MV-4-11 (cell line): ENCODE data around the gene CYP4F12.

ENCODE experiments used
- DNase-seq: peaks from one replicate; lab custom pipeline; 2025; lab: John Stamatoyannopoulos, UW

The CYP4F12 gene

GRCh38 chr19:15672580-15673175, at the start of gene CYP4F12:
CYP4F12 (plus strand) TSS chr19:15673087; CDS start chr19:15673530, 443 bp downstream.
- DNase-seq: no peak

- DNase-seq: peak; percentile 12
Observed at GRCh38 chr19:15623711-15624318, 49.1 kb upstream of the CYP4F12 start.

GRCh38 chr19:15628236-15629002, 44.5 kb upstream of the CYP4F12 start:
- no peak for DNase-seq

- peak; percentile 50 for DNase-seq
Observed at GRCh38 chr19:15629003-15629880, 43.6 kb upstream of the CYP4F12 start.

GRCh38 chr19:15631817-15632216, 41.1 kb upstream of the CYP4F12 start:
- DNase-seq: peak; percentile 38

- peak; percentile 90 for DNase-seq
Observed at GRCh38 chr19:15633082-15633835, 39.6 kb upstream of the CYP4F12 start.

- no peak for DNase-seq
Observed at GRCh38 chr19:15634105-15634504, 38.8 kb upstream of the CYP4F12 start.

- DNase-seq: no peak
Observed at GRCh38 chr19:15635016-15635805, 37.7 kb upstream of the CYP4F12 start.

GRCh38 chr19:15636026-15636425, 36.9 kb upstream of the CYP4F12 start:
- no peak for DNase-seq

- no peak for DNase-seq
Observed at GRCh38 chr19:15639596-15639995, 33.3 kb upstream of the CYP4F12 start.

GRCh38 chr19:15640294-15640903, 32.5 kb upstream of the CYP4F12 start, which contains the start of gene CYP4F3:
CYP4F3 (plus strand) TSS chr19:15640897; CDS start chr19:15641416, 519 bp downstream.
- DNase-seq: peak; percentile 20

GRCh38 chr19:15640904-15641597, 31.8 kb upstream of the CYP4F12 start:
- no peak for DNase-seq

- peak; percentile 67 for DNase-seq
Observed at GRCh38 chr19:15641901-15642491, 30.9 kb upstream of the CYP4F12 start.

GRCh38 chr19:15642807-15643206, 30.1 kb upstream of the CYP4F12 start:
- DNase-seq: no peak

GRCh38 chr19:15643387-15643786, 29.5 kb upstream of the CYP4F12 start:
- DNase-seq: no peak

- DNase-seq: no peak
Observed at GRCh38 chr19:15644066-15644741, 28.7 kb upstream of the CYP4F12 start.

GRCh38 chr19:15644816-15645215, 28.1 kb upstream of the CYP4F12 start:
- DNase-seq: no peak

GRCh38 chr19:15649526-15649925, 23.4 kb upstream of the CYP4F12 start:
- no peak for DNase-seq
